Left colon (tissue), 2 donors: ENCODE results near the gene CRYAA. TPM values are rescaled to one million over a fixed set of nuclear protein-coding genes. Genes with fewer than 3 reads are reported as not detected.

Experiments
- total RNA-seq, 2 donors: library from RNA; stranded (reverse); fragmentation: NEBNext Ultra II Directional; extraction: Animal tissue kit (Norgen Biotek cat#: 25700); gene quantifications; one replicate each; pipeline ENCODE4 v1.2.1, GENCODE V29; 2021
- donor health status: DM: no; HTN: no; CAD: no.
- donor health status: DM: yes; HTN: yes; CAD: no.

The CRYAA gene
- total RNA-seq, 2 donors from 2014 or later: not detected

Other genes with a start within 250 kb of the CRYAA start
- not detected for gene ERVH48-1, start 243.4 kb upstream of the CRYAA start, total RNA-seq
- gene PKNOX1, start 194.4 kb upstream of the CRYAA start, total RNA-seq: 10 to 100 TPM; 12.4 to 15.3 TPM
- 10 to 100 TPM in 1 of 2 donors, 1 to 10 TPM in 1; 3.4 to 15.8 TPM for gene CBS, start 93.2 kb upstream of the CRYAA start, total RNA-seq
- gene U2AF1, start 61.4 kb upstream of the CRYAA start, total RNA-seq: 1 to 10 TPM; 6.5 to 7.2 TPM